H9 (cell line): ENCODE results near the gene CCDC69. TPM values are rescaled to one million over a fixed set of nuclear protein-coding genes. Genes with fewer than 3 reads are reported as not detected.

Source experiments
- DNase-seq: peaks from one replicate; pipeline ENCODE4 v3.0.0-alpha.2; 2017
- H2AFZ ChIP-seq: one replicate; pipeline ENCODE4 v1.6.1; 2013; ENCODE audit warnings: mild to moderate bottlenecking, low read length, control low read depth, moderate library complexity
- H2AK5ac ChIP-seq: 2 replicates; pipeline ENCODE4 v1.6.1; 2013; ENCODE audit warnings: low read length, control low read depth, mixed read lengths; ENCODE audit not compliant: insufficient read length
- H2BK120ac ChIP-seq: one replicate; pipeline ENCODE4 v1.6.1; 2013; ENCODE audit warnings: low read depth, mild to moderate bottlenecking, low read length, control low read depth, inconsistent platforms; ENCODE audit not compliant: poor library complexity, severe bottlenecking
- H2BK12ac ChIP-seq: 2 replicates; pipeline ENCODE4 v1.6.1; 2013; ENCODE audit warnings: low read length, control low read depth, mixed read lengths, low read depth; ENCODE audit not compliant: insufficient read length
- H2BK15ac ChIP-seq: 2 replicates; pipeline ENCODE4 v1.6.1; 2013; ENCODE audit warnings: low read depth, low read length, control low read depth
- H2BK20ac ChIP-seq: one replicate; pipeline ENCODE4 v1.6.1; 2013; ENCODE audit warnings: low read depth, mild to moderate bottlenecking, low read length, control low read depth, inconsistent platforms; ENCODE audit not compliant: poor library complexity, severe bottlenecking
- H2BK5ac ChIP-seq: 2 replicates; pipeline ENCODE4 v1.6.1; 2013; ENCODE audit warnings: low read length, control low read depth, mixed read lengths; ENCODE audit not compliant: insufficient read length
- H3K14ac ChIP-seq: 2 replicates; pipeline ENCODE4 v1.6.1; 2013; ENCODE audit warnings: low read length, control low read depth; ENCODE audit not compliant: insufficient read depth
- H3K18ac ChIP-seq: 2 replicates; pipeline ENCODE4 v1.6.1; 2013; ENCODE audit warnings: low read depth, mild to moderate bottlenecking, mixed read lengths, low read length, control low read depth; ENCODE audit not compliant: insufficient read length
- H3K23ac ChIP-seq: 2 replicates; pipeline ENCODE4 v1.6.1; 2013; ENCODE audit warnings: low read length, control low read depth, mixed read lengths, low read depth; ENCODE audit not compliant: insufficient read length
- H3K23me2 ChIP-seq: 2 replicates; pipeline ENCODE4 v1.6.1; 2013; ENCODE audit warnings: low read depth, mild to moderate bottlenecking, mixed read lengths, low read length, control low read depth; ENCODE audit not compliant: insufficient read length, poor library complexity, severe bottlenecking
- H3K27ac ChIP-seq: 2 replicates; pipeline ENCODE4 v1.5.1; 2013; ENCODE audit warnings: low read length, control low read depth, mixed read lengths, low read depth; ENCODE audit not compliant: insufficient read length
- H3K27me3 ChIP-seq: 2 replicates; pipeline ENCODE4 v1.6.1; 2013; ENCODE audit warnings: low read length, control low read depth, inconsistent platforms; ENCODE audit not compliant: insufficient read depth
- H3K4ac ChIP-seq: 2 replicates; pipeline ENCODE4 v1.6.1; 2013; ENCODE audit warnings: low read depth, mild to moderate bottlenecking, control low read depth, inconsistent platforms, low read length, moderate library complexity
- H3K4me1 ChIP-seq: 2 replicates; pipeline ENCODE4 v1.6.1; 2013; ENCODE audit warnings: low read length, control low read depth, inconsistent platforms; ENCODE audit not compliant: insufficient read depth
- H3K4me2 ChIP-seq: 2 replicates; pipeline ENCODE4 v1.6.1; 2013; ENCODE audit warnings: low read length, control low read depth, mixed read lengths; ENCODE audit not compliant: insufficient read length, insufficient read depth
- H3K56ac ChIP-seq: 2 replicates; pipeline ENCODE4 v1.6.1; 2013; ENCODE audit warnings: low read depth, mild to moderate bottlenecking, mixed read lengths, low read length, control low read depth; ENCODE audit not compliant: insufficient read length
- H3K79me1 ChIP-seq: 2 replicates; pipeline ENCODE4 v1.6.1; 2013; ENCODE audit warnings: low read depth, mild to moderate bottlenecking, moderate library complexity, low read length, control low read depth, inconsistent platforms; ENCODE audit not compliant: insufficient read depth, poor library complexity, severe bottlenecking
- H3K79me2 ChIP-seq: 2 replicates; pipeline ENCODE4 v1.6.1; 2013; ENCODE audit warnings: low read length, control low read depth, inconsistent platforms; ENCODE audit not compliant: insufficient read depth
- H3K9ac ChIP-seq: 2 replicates; pipeline ENCODE4 v1.6.1; 2013; ENCODE audit warnings: low read length, control low read depth, mixed read lengths; ENCODE audit not compliant: insufficient read length; ENCODE audit errors: extremely low read depth
- H3K9me3 ChIP-seq: one replicate; pipeline ENCODE4 v1.6.1; 2013; ENCODE audit warnings: low read depth, low read length, inconsistent platforms; ENCODE audit not compliant: control insufficient read depth
- H3T11ph ChIP-seq: one replicate; pipeline ENCODE4 v1.6.1; 2013; ENCODE audit warnings: mild to moderate bottlenecking, low read length, control low read depth, inconsistent platforms
- H4K20me1 ChIP-seq: one replicate; pipeline ENCODE4 v1.6.1; 2013; ENCODE audit not compliant: control insufficient read depth, insufficient read length, insufficient read depth
- H4K5ac ChIP-seq: 2 replicates; pipeline ENCODE4 v1.6.1; 2013; ENCODE audit warnings: low read depth, mild to moderate bottlenecking, mixed read lengths, low read length, control low read depth; ENCODE audit not compliant: insufficient read length
- H4K8ac ChIP-seq: replicated peaks from 2 replicates; pipeline ENCODE4 v1.6.1; 2013; ENCODE audit warnings: low read length, control low read depth, mixed read lengths, low read depth; ENCODE audit not compliant: insufficient read length
- H4K91ac ChIP-seq: 2 replicates; pipeline ENCODE4 v1.6.1; 2013; ENCODE audit warnings: low read depth, mild to moderate bottlenecking, moderate library complexity, mixed read lengths, low read length, control low read depth; ENCODE audit not compliant: insufficient read length
- H3K27ac Mint-ChIP-seq, 3 experiments: 2 replicates in 2 of 3; 3 replicates in 1 of 3; pipeline ENCODE4 v1.8.0; 2020 to 2021; ENCODE audit warnings: mixed read lengths in 3 of 3, mild to moderate bottlenecking in 1 of 3, moderate library complexity in 1 of 3
- H3K27me3 Mint-ChIP-seq: 2 replicates; pipeline ENCODE4 v1.8.0; 2021; ENCODE audit warnings: low read depth, mild to moderate bottlenecking, moderate library complexity, mixed read lengths
- H3K36me3 Mint-ChIP-seq, 3 experiments: 2 replicates in 2 of 3; 3 replicates in 1 of 3; pipeline ENCODE4 v1.8.0; 2020 to 2021; ENCODE audit warnings: low read depth in 3 of 3, mixed read lengths in 3 of 3; ENCODE audit not compliant: insufficient read depth in 1 of 3
- H3K4me1 Mint-ChIP-seq, 2 experiments: 2 replicates each; pipeline ENCODE4 v1.8.0; 2020; ENCODE audit warnings: mixed read lengths in 2 of 2
- H3K4me3 Mint-ChIP-seq, 2 experiments: 2 replicates in 1 of 2; 3 replicates in 1 of 2; pipeline ENCODE4 v1.8.0; 2020 to 2021; ENCODE audit warnings: mild to moderate bottlenecking in 2 of 2, mixed read lengths in 2 of 2, moderate library complexity in 1 of 2
- H3K9me3 Mint-ChIP-seq, 2 experiments: 2 replicates in 1 of 2; 3 replicates in 1 of 2; pipeline ENCODE4 v1.8.0; 2020; ENCODE audit warnings: mild to moderate bottlenecking in 2 of 2, mixed read lengths in 2 of 2, moderate library complexity in 1 of 2
- CTCF ChIP-seq: fragments of 200-600 bp; sonication (generic); conservative IDR thresholded peaks from 3 replicates; pipeline ENCODE4 v1.8.0; 2021; ENCODE audit warnings: antibody characterized with exemption, mild to moderate bottlenecking
- WGBS: extraction: QIAGEN DNeasy Blood & Tissue Kit; methylation state at CpG from one replicate; pipeline ENCODE4 v1.1.7; 2013; ENCODE audit warnings: missing lambda C conversion rate, low lambda C conversion rate, mixed read lengths; ENCODE audit not compliant: insufficient read length; ENCODE audit errors: extremely low coverage; 5-methylcytosine and 5-hydroxymethylcytosine counted together
- long read RNA-seq: library from polyadenylated mRNA; unstranded; transcript quantifications from one replicate; pipeline ENCODE4 v2.0.0, GENCODE V29; 2020
- total RNA-seq: library from RNA; stranded (reverse); gene quantifications from 2 replicates; pipeline ENCODE4 v1.2.1, GENCODE V29; 2021

The CCDC69 gene, protein sequence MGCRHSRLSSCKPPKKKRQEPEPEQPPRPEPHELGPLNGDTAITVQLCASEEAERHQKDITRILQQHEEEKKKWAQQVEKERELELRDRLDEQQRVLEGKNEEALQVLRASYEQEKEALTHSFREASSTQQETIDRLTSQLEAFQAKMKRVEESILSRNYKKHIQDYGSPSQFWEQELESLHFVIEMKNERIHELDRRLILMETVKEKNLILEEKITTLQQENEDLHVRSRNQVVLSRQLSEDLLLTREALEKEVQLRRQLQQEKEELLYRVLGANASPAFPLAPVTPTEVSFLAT
- total RNA-seq = 5.3 and 6.0 TPM in 2 replicates
- long read RNA-seq, transcript CCDC69-201 (9 exons, 3,451 nt) = major isoform, 11 of 15 reads
- long read RNA-seq, partial matches to known transcripts = 0 of 15 reads
- long read RNA-seq, other reads (novel, unspliced or antisense) = 4 of 15 reads

- no peak within 1 kb of the TSS for H4K8ac ChIP-seq
- H3K27me3 ChIP-seq = no peaks in the 10 kb centered on the region
- Mint-ChIP-seq H3K36me3 (peaks cover 0 to 2% (median 0%) of the 10 kb centered on the region in 3 experiments; a peak in 1 of 7 replicates), H3K4me3 (peak within 1 kb of the TSS; percentile 73 to 83), H3K27me3 (peaks cover 17% of the 10 kb centered on the region), H3K27ac (0 out of 7 replicates have a peak within 1 kb of the TSS, but pooled peaks of 1 of the 3 experiments have one; percentile 36), H3K4me1 (peaks cover 17 to 22% of the 10 kb centered on the region in 2 experiments), H3K9me3 (no peaks in the 10 kb centered on the region)
- H3K79me2 ChIP-seq = no peaks in the 10 kb centered on the region
- no peaks in the 10 kb centered on the region for H3K4me1 ChIP-seq
- peak within 1 kb of the TSS; percentile 74 for H3K4me2 ChIP-seq
- DNase-seq = peak; percentile 88
- no peak within 1 kb of the TSS for H2AFZ ChIP-seq
- no peak within 1 kb of the TSS for H3K23ac ChIP-seq
- no peak within 1 kb of the TSS for H2BK15ac ChIP-seq
- no peak within 1 kb of the TSS for H3K4ac ChIP-seq
- H3K56ac ChIP-seq = no peak within 1 kb of the TSS
- H3K14ac ChIP-seq = no peak within 1 kb of the TSS
- H3K79me1 ChIP-seq = no peaks in the 10 kb centered on the region
- H4K91ac ChIP-seq = no peak within 1 kb of the TSS
- no CpG with 5 or more reads among the region's 58 CpGs for WGBS
- H2BK20ac ChIP-seq = no peak within 1 kb of the TSS
- no peak within 1 kb of the TSS for H3T11ph ChIP-seq
- H3K18ac ChIP-seq = no peak within 1 kb of the TSS
- H3K27ac ChIP-seq = no peak within 1 kb of the TSS
- H4K5ac ChIP-seq = no peak within 1 kb of the TSS
- H2BK5ac ChIP-seq = no peak within 1 kb of the TSS
- no peaks in the 10 kb centered on the region for H4K20me1 ChIP-seq
- peak; percentile 31; the same call in 2 of the 3 replicates for TF ChIP-seq CTCF
- no peaks in the 10 kb centered on the region for H3K9me3 ChIP-seq
- H2AK5ac ChIP-seq = no peak within 1 kb of the TSS
- H3K23me2 ChIP-seq = peaks cover 3% of the 10 kb centered on the region
- H2BK120ac ChIP-seq = no peak within 1 kb of the TSS
- peak within 1 kb of the TSS; percentile 29 for H3K9ac ChIP-seq
- no peak within 1 kb of the TSS for H2BK12ac ChIP-seq
These were observed at the start of gene CCDC69 for GRCh38 chr5:151223447-151224264. TSS of gene CCDC69 (minus strand) at chr5:151224092. CDS start at chr5:151223970, 122 bp downstream.
